Endothelial cell of umbilical vein (primary cell): Measurements from ENCODE around the gene IDUA. TPM values are rescaled to one million over a fixed set of nuclear protein-coding genes. Genes with fewer than 3 reads are reported as not detected.

Experiments used
- BruUV-seq: library from RNA; stranded (reverse); fragments of 400-500 nt; replicated peaks from 2 replicates; lab custom pipeline; 2021; lab: Mats Ljungman, UMichigan
- CTCF ChIA-PET: fragments of 300-600, 350-600 bp; sonication (Branson Sonifier 250); formaldehyde crosslinking; loops from one replicate; lab custom pipeline; 2021; ENCODE audit warnings: antibody characterized with exemption, inconsistent platforms; lab: Charles Lee
- POLR2A ChIA-PET: fragments of 300-600, 350-600 bp; sonication (Branson Sonifier 250); formaldehyde crosslinking; loops from one replicate; lab custom pipeline; 2021; ENCODE audit warnings: antibody characterized with exemption, inconsistent platforms; lab: Charles Lee
- DNase-seq: peaks from one replicate; pipeline ENCODE4 v3.0.0-alpha.2; 2011; ENCODE audit warnings: low read depth, low spot score
- FAIRE-seq: peaks from 2 replicates; lab custom pipeline; 2011; peaks lifted over from hg19 to GRCh38; lab: Jason Lieb, UNC
- H2AFZ ChIP-seq: 2 replicates; pipeline ENCODE4 v1.6.0; 2012; ENCODE audit warnings: low read depth, low read length, control low read depth, inconsistent platforms
- H3K27ac ChIP-seq: 2 replicates; pipeline ENCODE4 v1.5.1; 2011; ENCODE audit warnings: low read depth, mild to moderate bottlenecking, control low read depth, low read length, moderate library complexity; ENCODE audit not compliant: insufficient read depth
- H3K27me3 ChIP-seq, 2 experiments: 2 replicates each; pipeline versions ENCODE4 v1.6.0 to v1.6.1; 2011; ENCODE audit warnings: low read length in 2 of 2, mixed read lengths in 1 of 2; ENCODE audit not compliant: control insufficient read depth in 2 of 2, insufficient read depth in 2 of 2
- H3K36me3 ChIP-seq, 2 experiments: 2 replicates in 1 of 2; 3 replicates in 1 of 2; pipeline ENCODE4 v1.5.1; 2011; ENCODE audit warnings: low read length in 2 of 2, mild to moderate bottlenecking in 1 of 2, moderate library complexity in 1 of 2; ENCODE audit not compliant: control insufficient read depth in 2 of 2, insufficient read depth in 2 of 2; ENCODE audit errors: extremely low read depth in 1 of 2
- H3K4me1 ChIP-seq: 3 replicates; pipeline ENCODE4 v1.5.1; 2011; ENCODE audit warnings: mild to moderate bottlenecking, low read length; ENCODE audit not compliant: control insufficient read depth, insufficient read depth; ENCODE audit errors: extremely low read depth
- H3K4me2 ChIP-seq: 2 replicates; pipeline ENCODE4 v1.6.1; 2011; ENCODE audit warnings: low read length, control low read depth, mixed read lengths; ENCODE audit not compliant: insufficient read depth
- H3K4me3 ChIP-seq, 3 experiments: fragments of 200-600 bp in 1 of 3; sonication (generic), shearing (Covaris generic) in 1 of 3; replicated peaks in 1 of 3; 2 replicates each; pipeline ENCODE4 v1.5.1; 2011 to 2016; ENCODE audit warnings: control low read depth in 3 of 3, low read length in 3 of 3, mild to moderate bottlenecking in 2 of 3, inconsistent platforms in 1 of 3, low read depth in 1 of 3, moderate library complexity in 1 of 3; ENCODE audit not compliant: insufficient read depth in 1 of 3
- H3K79me2 ChIP-seq: 2 replicates; pipeline ENCODE4 v1.6.0; 2012; ENCODE audit warnings: low read length, inconsistent platforms; ENCODE audit not compliant: control insufficient read depth, insufficient read depth
- H3K9ac ChIP-seq: replicated peaks from 2 replicates; pipeline ENCODE3; 2011; ENCODE audit warnings: low read length, control low read depth; ENCODE audit not compliant: insufficient read depth; ENCODE audit errors: extremely low read depth
- H3K9me1 ChIP-seq: replicated peaks from 3 replicates; pipeline ENCODE4 v1.6.0; 2011; ENCODE audit warnings: mild to moderate bottlenecking, low read length; ENCODE audit not compliant: control insufficient read depth, insufficient read depth; ENCODE audit errors: extremely low read depth
- H3K9me3 ChIP-seq: replicated peaks from 2 replicates; pipeline ENCODE4 v1.5.1; 2012; ENCODE audit warnings: low read length, inconsistent platforms; ENCODE audit not compliant: control insufficient read depth, insufficient read depth
- H4K20me1 ChIP-seq: replicated peaks from 2 replicates; pipeline ENCODE3; 2011; ENCODE audit warnings: mild to moderate bottlenecking, low read length; ENCODE audit not compliant: control insufficient read depth, insufficient read depth; ENCODE audit errors: extremely low read depth
- EZH2 ChIP-seq: IDR thresholded peaks from 2 replicates; pipeline ENCODE4 v1.6.1; 2012; ENCODE audit warnings: borderline replicate concordance, low read depth, mild to moderate bottlenecking, moderate library complexity, low read length, inconsistent platforms; ENCODE audit not compliant: severe bottlenecking
- FOS ChIP-seq: IDR thresholded peaks from 2 replicates; pipeline ENCODE4 v1.6.1; 2011; ENCODE audit warnings: mild to moderate bottlenecking, low read length, moderate library complexity, borderline replicate concordance; ENCODE audit not compliant: insufficient read depth
- GATA2 ChIP-seq: IDR thresholded peaks from 2 replicates; pipeline ENCODE4 v1.7.0; 2011; ENCODE audit warnings: low read depth, mild to moderate bottlenecking, moderate library complexity, mixed read lengths, low read length; ENCODE audit not compliant: insufficient read length, insufficient read depth
- JUN ChIP-seq: IDR thresholded peaks from 2 replicates; pipeline ENCODE4 v1.6.1; 2011; ENCODE audit warnings: borderline replicate concordance, low read depth; ENCODE audit not compliant: insufficient read length, insufficient read depth
- MYC ChIP-seq: IDR thresholded peaks from one replicate; pipeline ENCODE4 v1.6.1; 2011; ENCODE audit warnings: mild to moderate bottlenecking, low read depth, low read length
- POLR2A ChIP-seq: IDR thresholded peaks from 2 replicates; pipeline ENCODE4 v1.6.1; 2012; ENCODE audit warnings: low read depth, mild to moderate bottlenecking, control low read depth, low read length
- POLR2AphosphoS5 ChIP-seq: IDR thresholded peaks from 2 replicates; pipeline ENCODE4 v1.6.1; 2012; ENCODE audit warnings: low read depth, mild to moderate bottlenecking, control low read depth, low read length, moderate library complexity; ENCODE audit not compliant: insufficient read depth
- dilution Hi-C: fragments of 300-500 bp; cut with MboI; formaldehyde crosslinking; loops from one replicate; pipeline ENCODE4 v1.15.0; 2019; ENCODE audit warnings: low sequenced_read_pairs; ENCODE audit not compliant: extremely low pct_ligation_motif_present
- intact Hi-C: fragments of 100-400 bp; cut with micrococcal nuclease; formaldehyde crosslinking; loops from one replicate; pipeline ENCODE4 v1.10.0; 2022
- polyA plus RNA-seq, 4 experiments: library from polyadenylated mRNA; depleted of rRNA in 3 of 4; stranded (reverse) in 3 of 4; unstranded in 1 of 4; fragments of >200 nt; gene quantifications; 2 replicates each; pipeline versions ENCODE4 v1.2.1 to v1.2.3, GENCODE V29; 2011 to 2012; ENCODE audit warnings: missing spikeins in 1 of 4
- total RNA-seq: library from RNA; stranded (reverse); gene quantifications from 2 replicates; pipeline ENCODE4 v1.2.3, GENCODE V29; 2021
- TF ChIP-seq, protein P1 (sequence below), 2 donors: IDR thresholded peaks; 1 replicate in 1 of 2; 2 replicates in 1 of 2; pipeline ENCODE4 v1.5.1; 2011; ENCODE audit warnings: low read length in 2 of 2, mild to moderate bottlenecking in 2 of 2, moderate library complexity in 2 of 2, control low read depth in 1 of 2, inconsistent platforms in 1 of 2, low read depth in 1 of 2; ENCODE audit not compliant: insufficient read depth in 1 of 2; ENCODE audit errors: extremely low read depth in 1 of 2
- TF ChIP-seq, protein P2 (sequence below): IDR thresholded peaks from 2 replicates; pipeline ENCODE4 v1.6.1; 2011; ENCODE audit not compliant: insufficient read depth, insufficient read length

Gene IDUA
- total and polyA plus RNA-seq, 2 donors (not counting 3 experiments of a cell fraction or from before 2014, with no cell fraction given), result 19.1 to 34.1 TPM

DNA sequence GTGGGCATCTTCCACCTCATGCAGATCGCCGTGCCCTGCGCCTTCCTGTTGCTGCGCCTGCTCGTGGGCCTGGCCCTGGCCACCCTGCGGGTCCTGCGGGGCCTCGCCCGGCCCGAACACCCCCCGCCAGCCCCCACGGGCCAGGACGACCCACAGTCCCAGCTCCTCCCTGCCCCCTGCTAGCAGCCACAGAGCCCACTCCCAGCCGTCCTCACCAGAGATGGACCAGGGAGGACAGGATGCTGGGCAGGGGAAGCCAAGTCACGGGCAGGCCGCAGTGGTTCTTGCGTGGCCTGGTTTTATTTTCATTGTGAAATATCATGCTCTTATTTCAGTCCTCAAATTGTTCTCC lies 28.6 kb upstream of the IDUA start:
- Histone ChIP-seq H3K27ac (no peak overlapping the region), H4K20me1 (no peaks in the 10 kb centered on the region), H3K4me3 (no peak overlapping the region), H3K27me3 (no peaks in the 10 kb centered on the region), H3K9me3 (no peaks in the 10 kb centered on the region), H3K36me3 (peaks cover 0 to 15% of the 10 kb centered on the region in 2 experiments), H2AFZ (no peak overlapping the region), H3K9ac (no peak overlapping the region), H3K4me2 (no peak overlapping the region), H3K4me1 (no peaks in the 10 kb centered on the region), H3K79me2 (no peaks in the 10 kb centered on the region), H3K9me1 (no peaks in the 10 kb centered on the region)
- ChIA-PET CTCF (no interaction called here), POLR2A (no interaction called here)
- dilution Hi-C loops (no loop called here), intact Hi-C loops (no loop called here)
- BruUV-seq, result no TSS peak
- TF ChIP-seq MYC (no peak), JUN (no peak), POLR2AphosphoS5 (no peak), FOS (no peak), EZH2 (no peak), POLR2A (no peak), GATA2 (no peak)
- TF ChIP-seq, protein P1, sequence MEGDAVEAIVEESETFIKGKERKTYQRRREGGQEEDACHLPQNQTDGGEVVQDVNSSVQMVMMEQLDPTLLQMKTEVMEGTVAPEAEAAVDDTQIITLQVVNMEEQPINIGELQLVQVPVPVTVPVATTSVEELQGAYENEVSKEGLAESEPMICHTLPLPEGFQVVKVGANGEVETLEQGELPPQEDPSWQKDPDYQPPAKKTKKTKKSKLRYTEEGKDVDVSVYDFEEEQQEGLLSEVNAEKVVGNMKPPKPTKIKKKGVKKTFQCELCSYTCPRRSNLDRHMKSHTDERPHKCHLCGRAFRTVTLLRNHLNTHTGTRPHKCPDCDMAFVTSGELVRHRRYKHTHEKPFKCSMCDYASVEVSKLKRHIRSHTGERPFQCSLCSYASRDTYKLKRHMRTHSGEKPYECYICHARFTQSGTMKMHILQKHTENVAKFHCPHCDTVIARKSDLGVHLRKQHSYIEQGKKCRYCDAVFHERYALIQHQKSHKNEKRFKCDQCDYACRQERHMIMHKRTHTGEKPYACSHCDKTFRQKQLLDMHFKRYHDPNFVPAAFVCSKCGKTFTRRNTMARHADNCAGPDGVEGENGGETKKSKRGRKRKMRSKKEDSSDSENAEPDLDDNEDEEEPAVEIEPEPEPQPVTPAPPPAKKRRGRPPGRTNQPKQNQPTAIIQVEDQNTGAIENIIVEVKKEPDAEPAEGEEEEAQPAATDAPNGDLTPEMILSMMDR (IDR thresholded peaks at IDR 0.05; ENCODE audit: extremely low read depth in 1 of 2, insufficient read depth in 1 of 2, low read depth in 1 of 2, low read length in 2 of 2), result no peak
- TF ChIP-seq, protein P2, sequence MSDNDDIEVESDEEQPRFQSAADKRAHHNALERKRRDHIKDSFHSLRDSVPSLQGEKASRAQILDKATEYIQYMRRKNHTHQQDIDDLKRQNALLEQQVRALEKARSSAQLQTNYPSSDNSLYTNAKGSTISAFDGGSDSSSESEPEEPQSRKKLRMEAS, result no peak
- FAIRE-seq, result no peak
- no peak for DNase-seq
